Suprapubic skin (tissue), 4 donors: ENCODE measurements around the gene MED25. TPM values are rescaled to one million over a fixed set of nuclear protein-coding genes. Genes with fewer than 3 reads are reported as not detected.
A peak's percentile ranks its signal among the peaks of the same experiment; 100 is the strongest.
"Not testable (repeated sequence)": the region's sequence is repeated elsewhere in the genome, so short reads cannot be mapped to it uniquely, and the experiment has no call there.

Experiments used
- DNase-seq, 2 donors: peaks; one replicate each; pipeline ENCODE4 v3.0.0-alpha.2; 2019; ENCODE audit warnings: low spot score in 2 of 2
- H3K27ac ChIP-seq: fragments of 200-600 bp; sonication (generic); one replicate; pipeline ENCODE4 v1.5.1; 2019
- H3K27me3 ChIP-seq: fragments of 200-600 bp; sonication (generic); one replicate; pipeline ENCODE4 v1.5.1; 2019
- H3K36me3 ChIP-seq: fragments of 200-600 bp; sonication (generic); one replicate; pipeline ENCODE4 v1.5.1; 2019
- H3K4me1 ChIP-seq: fragments of 200-600 bp; sonication (generic); one replicate; pipeline ENCODE4 v1.5.1; 2019
- H3K4me3 ChIP-seq: fragments of 200-600 bp; sonication (generic); one replicate; pipeline ENCODE4 v1.5.1; 2019; ENCODE audit warnings: mild to moderate bottlenecking
- H3K9me3 ChIP-seq: fragments of 200-600 bp; sonication (generic); one replicate; pipeline ENCODE4 v1.5.1; 2019
- EP300 ChIP-seq: sonication (generic); formaldehyde crosslinking; IDR thresholded peaks from one replicate; pipeline ENCODE4 v1.6.1; 2017; ENCODE audit warnings: antibody characterized with exemption
- POLR2A ChIP-seq, 2 donors: fragments of 450-650 bp; IDR thresholded peaks; one replicate each; pipeline ENCODE4 v1.6.1; 2017; ENCODE audit warnings: antibody characterized with exemption in 2 of 2, mild to moderate bottlenecking in 2 of 2, moderate library complexity in 2 of 2
- POLR2AphosphoS5 ChIP-seq, 3 donors: sonication (generic); formaldehyde crosslinking; IDR thresholded peaks; one replicate each; pipeline ENCODE4 v1.6.1; 2017; ENCODE audit warnings: antibody characterized with exemption in 3 of 3
- WGBS: methylation state at CpG from one replicate; pipeline ENCODE4 v1.1.5; 2018; 5-methylcytosine and 5-hydroxymethylcytosine counted together
- total RNA-seq, 4 donors: library from RNA; depleted of rRNA; stranded (reverse); fragments of >200 nt; gene quantifications; one replicate each; pipeline ENCODE4 v1.1.0, GENCODE V29; 2016
- TF ChIP-seq, protein P1 (sequence below), 2 donors: fragments of 200-600 bp in 1 of 2; fragments of 450-650 bp in 1 of 2; sonication (generic) in 1 of 2; IDR thresholded peaks; one replicate each; pipeline ENCODE4 v1.5.1; 2016 to 2019; ENCODE audit warnings: antibody characterized with exemption in 2 of 2, mild to moderate bottlenecking in 1 of 2, moderate library complexity in 1 of 2

The MED25 gene
- total RNA-seq, 4 donors from 2014 or later: 32.2 to 60.3 (median 40.8) TPM

DNA sequence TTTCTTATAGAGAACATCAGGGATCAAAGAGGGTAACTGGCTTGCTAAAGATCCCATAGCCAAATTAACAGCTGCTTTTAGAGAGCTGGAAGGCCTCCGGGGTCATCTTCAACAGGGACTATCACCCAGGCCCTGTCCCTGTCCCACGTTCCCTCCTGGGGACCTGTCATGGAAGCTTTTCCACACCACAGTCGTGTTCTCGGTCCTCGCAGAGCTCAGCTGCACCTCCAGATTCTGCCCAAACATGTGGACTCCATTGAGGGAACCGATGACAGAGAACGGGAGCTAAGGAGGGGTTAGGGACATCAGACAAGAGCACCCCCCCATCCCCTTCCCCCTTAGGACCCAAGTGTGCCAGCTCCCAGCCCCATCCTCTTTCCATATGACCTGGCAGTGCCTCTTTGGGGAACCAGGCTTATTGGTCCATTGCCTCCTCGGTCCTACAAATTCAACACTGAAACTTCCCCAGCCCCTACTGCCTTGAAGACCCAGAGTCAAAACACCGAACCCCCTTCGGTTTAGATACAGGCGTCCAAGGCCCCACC lies 5.6 kb upstream of the MED25 start:
- 34% methylated on average over 11 of the region's 11 CpGs for WGBS
- H3K4me3 ChIP-seq: peak overlapping the region; percentile 71
- no peak for DNase-seq
- H3K36me3 ChIP-seq: no peaks in the 10 kb centered on the region
- H3K4me1 ChIP-seq: peaks cover 43% of the 10 kb centered on the region
- no peak for TF ChIP-seq POLR2A (IDR thresholded peaks at IDR 0.05)
- TF ChIP-seq, protein P1, sequence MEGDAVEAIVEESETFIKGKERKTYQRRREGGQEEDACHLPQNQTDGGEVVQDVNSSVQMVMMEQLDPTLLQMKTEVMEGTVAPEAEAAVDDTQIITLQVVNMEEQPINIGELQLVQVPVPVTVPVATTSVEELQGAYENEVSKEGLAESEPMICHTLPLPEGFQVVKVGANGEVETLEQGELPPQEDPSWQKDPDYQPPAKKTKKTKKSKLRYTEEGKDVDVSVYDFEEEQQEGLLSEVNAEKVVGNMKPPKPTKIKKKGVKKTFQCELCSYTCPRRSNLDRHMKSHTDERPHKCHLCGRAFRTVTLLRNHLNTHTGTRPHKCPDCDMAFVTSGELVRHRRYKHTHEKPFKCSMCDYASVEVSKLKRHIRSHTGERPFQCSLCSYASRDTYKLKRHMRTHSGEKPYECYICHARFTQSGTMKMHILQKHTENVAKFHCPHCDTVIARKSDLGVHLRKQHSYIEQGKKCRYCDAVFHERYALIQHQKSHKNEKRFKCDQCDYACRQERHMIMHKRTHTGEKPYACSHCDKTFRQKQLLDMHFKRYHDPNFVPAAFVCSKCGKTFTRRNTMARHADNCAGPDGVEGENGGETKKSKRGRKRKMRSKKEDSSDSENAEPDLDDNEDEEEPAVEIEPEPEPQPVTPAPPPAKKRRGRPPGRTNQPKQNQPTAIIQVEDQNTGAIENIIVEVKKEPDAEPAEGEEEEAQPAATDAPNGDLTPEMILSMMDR (IDR thresholded peaks at IDR 0.05): no peak
- H3K27ac ChIP-seq: peak overlapping the region; percentile 89
- no peaks in the 10 kb centered on the region for H3K27me3 ChIP-seq
- H3K9me3 ChIP-seq: no peaks in the 10 kb centered on the region

DNA sequence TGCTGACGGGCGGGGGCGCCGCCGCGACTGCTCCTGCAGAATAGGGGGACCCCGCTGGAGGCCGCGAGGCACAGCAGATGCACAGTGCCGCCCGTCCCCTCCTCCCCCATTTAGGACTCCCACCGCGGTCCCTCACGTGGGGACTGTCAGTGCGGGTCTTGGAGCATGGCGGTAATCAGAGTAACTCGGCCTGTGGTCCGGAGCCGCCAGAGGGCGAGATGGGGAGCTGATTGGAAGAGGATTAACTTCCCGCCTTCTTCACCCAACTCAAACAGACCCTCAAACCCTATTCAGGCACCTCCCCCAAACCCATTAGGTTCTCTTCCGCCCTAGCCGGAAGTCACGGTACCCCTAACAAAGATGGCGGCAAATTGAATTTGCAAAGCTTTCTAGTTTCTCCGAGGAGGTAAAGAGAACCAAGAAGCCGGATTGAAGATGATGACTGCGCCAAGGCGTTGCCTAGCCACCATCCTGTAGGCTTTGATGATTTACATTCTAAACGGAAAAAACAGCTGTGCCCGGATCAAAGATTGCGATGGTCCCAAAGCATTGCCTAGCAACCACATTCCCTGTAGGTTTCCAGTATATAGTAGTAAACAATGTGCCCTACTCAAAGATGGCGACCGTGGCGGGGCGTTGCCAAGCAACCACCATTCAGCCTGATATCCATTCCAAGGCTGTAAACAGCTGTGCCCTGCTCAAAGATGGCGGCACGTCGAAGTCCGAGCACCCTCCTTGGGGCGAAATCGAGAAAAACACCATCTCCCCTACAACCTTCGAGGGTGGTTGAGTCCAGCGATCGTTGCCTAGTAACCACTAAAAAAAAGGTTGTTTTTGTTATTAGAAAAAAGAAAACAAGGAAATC lies 4.9 kb upstream of the MED25 start, which contains the start of gene FUZ:
TSS of gene FUZ (minus strand) at position 296 of the 865 bp plus-strand sequence. CDS start at position 110, 186 bp downstream.
- H3K36me3 ChIP-seq: no peaks in the 10 kb centered on the region
- peak; percentile 99 for DNase-seq
- no peaks in the 10 kb centered on the region for H3K27me3 ChIP-seq
- no peaks in the 10 kb centered on the region for H3K9me3 ChIP-seq
- H3K4me3 ChIP-seq: peak within 1 kb of the TSS; percentile 71
- peaks cover 41% of the 10 kb centered on the region for H3K4me1 ChIP-seq
- 0% methylated on average over 19 of the region's 45 CpGs for WGBS
- peak within 1 kb of the TSS; percentile 89 for H3K27ac ChIP-seq
- TF ChIP-seq EP300: no peak
- peak in 1 of 3 donors; percentile 95 for TF ChIP-seq POLR2AphosphoS5 (IDR thresholded peaks at IDR 0.05)
- no peak for TF ChIP-seq POLR2A (IDR thresholded peaks at IDR 0.05)
- TF ChIP-seq, protein P1 (IDR thresholded peaks at IDR 0.05): peak; percentile 20 to 23

DNA sequence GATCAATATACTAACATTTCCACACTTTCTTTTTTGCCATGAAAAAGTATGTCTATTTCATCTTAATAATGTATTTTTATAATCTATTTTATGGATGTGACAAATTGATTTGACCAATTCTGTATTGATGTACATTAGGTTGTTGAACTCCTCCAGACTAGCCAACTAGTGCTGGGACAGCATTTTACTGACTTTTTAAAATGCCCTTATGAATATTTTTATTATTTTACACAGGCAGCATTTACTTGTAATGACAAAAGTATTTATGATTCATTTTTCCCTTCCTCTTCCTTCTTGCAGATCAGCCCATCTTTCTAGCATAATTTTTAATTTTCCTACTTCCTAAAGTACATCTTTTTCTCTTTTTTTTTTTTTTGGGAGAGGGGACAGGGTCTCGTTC lies 4.1 kb upstream of the MED25 start:
- no peaks in the 10 kb centered on the region for H3K9me3 ChIP-seq
- no peaks in the 10 kb centered on the region for H3K36me3 ChIP-seq
- peak overlapping the region; percentile 71 for H3K4me3 ChIP-seq
- no peak for DNase-seq
- 60% methylated on average over 1 of the region's 1 CpG for WGBS
- TF ChIP-seq, protein P1 (IDR thresholded peaks at IDR 0.05): no peak
- no peak for TF ChIP-seq EP300
- no peak for TF ChIP-seq POLR2AphosphoS5 (IDR thresholded peaks at IDR 0.05)
- TF ChIP-seq POLR2A (IDR thresholded peaks at IDR 0.05): no peak
- peak overlapping the region; percentile 89 for H3K27ac ChIP-seq
- H3K27me3 ChIP-seq: no peaks in the 10 kb centered on the region
- H3K4me1 ChIP-seq: peaks cover 39% of the 10 kb centered on the region

DNA sequence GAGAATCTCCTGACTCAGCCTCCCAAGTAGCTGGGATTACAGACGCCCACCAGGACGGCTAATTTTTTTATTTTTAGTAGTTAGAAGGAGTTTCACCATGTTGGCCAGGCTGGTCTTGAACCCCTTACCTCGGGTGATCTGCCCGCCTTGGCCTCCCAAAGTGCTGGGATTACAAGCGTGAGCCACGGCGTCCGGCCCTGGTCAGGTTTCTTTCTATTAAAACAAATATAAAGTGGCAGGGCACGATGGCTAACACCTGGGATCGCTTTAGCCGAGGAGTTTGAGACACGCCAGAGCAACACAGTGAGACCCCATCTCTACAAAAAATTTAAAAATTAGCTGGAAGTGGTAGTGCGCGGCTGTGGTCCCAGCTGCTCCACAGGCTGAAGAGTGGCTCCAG lies 1.5 kb upstream of the MED25 start:
- DNase-seq: peak in 1 of 2 donors; percentile 68
- Histone ChIP-seq H3K27me3 (no peaks in the 10 kb centered on the region), H3K9me3 (no peaks in the 10 kb centered on the region), H3K4me3 (no peak overlapping the region), H3K36me3 (peaks cover 5% of the 10 kb centered on the region), H3K4me1 (peaks cover 38% of the 10 kb centered on the region), H3K27ac (peak overlapping the region; percentile 95)
- TF ChIP-seq, protein P1 (IDR thresholded peaks at IDR 0.05): no peak
- TF ChIP-seq EP300 (no peak), POLR2AphosphoS5 (IDR thresholded peaks at IDR 0.05) (no peak), POLR2A (IDR thresholded peaks at IDR 0.05) (no peak)
- 90% methylated on average over 14 of the region's 14 CpGs for WGBS

DNA sequence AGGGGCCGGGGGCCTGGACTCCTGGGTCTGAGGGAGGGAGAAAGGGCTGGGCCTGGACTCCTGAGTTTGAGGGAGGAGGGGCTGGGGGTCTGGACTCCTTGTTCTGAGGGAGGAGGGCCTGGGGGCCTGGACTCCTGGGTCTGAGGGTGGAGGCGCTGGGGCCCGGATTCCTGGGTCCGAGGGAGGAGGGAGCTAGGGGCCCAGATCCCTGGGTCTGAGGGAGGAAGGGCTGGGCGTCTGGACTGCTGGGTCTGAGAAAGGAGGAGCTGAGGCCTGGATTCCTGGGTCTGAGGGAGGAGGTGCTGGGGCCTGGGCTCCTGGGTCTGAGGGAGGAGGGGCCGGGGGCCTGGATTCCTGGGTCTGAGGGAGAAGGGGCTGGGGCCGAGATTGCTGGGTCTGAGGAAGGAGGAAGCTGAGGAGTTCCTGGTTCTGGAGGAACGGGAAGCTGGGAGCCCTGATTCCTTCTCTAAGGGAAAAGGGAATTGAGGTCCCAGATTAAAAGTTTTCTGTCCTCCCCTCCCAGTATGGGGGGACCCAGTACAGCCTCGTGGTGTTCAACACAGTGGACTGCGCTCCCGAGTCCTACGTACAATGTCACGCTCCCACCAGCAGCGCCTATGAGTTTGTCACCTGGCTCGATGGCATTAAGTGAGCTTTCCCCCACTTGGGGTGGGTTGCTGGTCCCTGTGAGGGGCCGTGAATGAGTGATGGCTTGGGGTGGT lies 721 bp downstream of the MED25 start:
- peak overlapping the region; percentile 70 for H3K4me3 ChIP-seq
- DNase-seq: peak in 1 of 2 donors; percentile 79
- H3K27me3 ChIP-seq: no peaks in the 10 kb centered on the region
- 16% methylated on average over 7 of the region's 16 CpGs for WGBS
- H3K27ac ChIP-seq: peak overlapping the region; percentile 95
- peaks cover 26% of the 10 kb centered on the region for H3K4me1 ChIP-seq
- H3K9me3 ChIP-seq: no peaks in the 10 kb centered on the region
- H3K36me3 ChIP-seq: peaks cover 16% of the 10 kb centered on the region
- TF ChIP-seq POLR2A (IDR thresholded peaks at IDR 0.05): no peak
- TF ChIP-seq, protein P1 (IDR thresholded peaks at IDR 0.05): no peak
- TF ChIP-seq POLR2AphosphoS5 (IDR thresholded peaks at IDR 0.05): no peak
- TF ChIP-seq EP300: no peak

DNA sequence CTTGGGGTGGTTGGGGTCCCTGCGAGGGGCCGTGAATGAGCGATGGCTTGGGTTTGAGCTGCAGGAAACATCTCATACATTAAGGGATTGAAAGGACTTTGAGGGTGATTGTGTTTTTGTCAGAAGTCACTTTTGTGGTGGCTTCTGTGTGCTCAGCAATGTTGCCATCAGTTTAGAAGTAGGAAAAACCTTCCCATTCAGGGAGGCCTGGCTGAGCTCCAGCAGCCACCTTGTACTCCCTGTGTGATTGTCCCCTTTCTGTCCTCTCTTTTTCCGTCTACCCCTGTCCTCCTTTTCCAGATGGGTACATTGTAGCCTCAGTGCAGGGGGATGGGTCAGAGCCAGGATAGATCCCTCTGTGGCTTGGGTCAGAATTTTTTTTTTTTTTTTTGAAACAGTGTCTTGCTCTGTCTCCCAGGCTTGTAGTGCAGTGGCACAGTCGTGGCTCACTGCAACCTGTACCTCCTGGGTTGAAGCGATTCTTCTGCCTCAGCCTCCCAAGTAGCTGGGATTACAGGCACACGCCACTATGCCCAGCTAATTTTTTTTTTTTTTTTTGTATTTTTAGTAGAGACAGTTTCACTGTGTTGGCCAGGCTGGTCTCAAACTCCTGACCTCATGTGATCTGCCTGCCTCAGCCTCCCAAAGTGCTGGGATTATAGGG lies 1.5 kb downstream of the MED25 start:
- peaks cover 23% of the 10 kb centered on the region for H3K36me3 ChIP-seq
- WGBS: 86% methylated on average over 7 of the region's 7 CpGs
- H3K4me1 ChIP-seq: peaks cover 23% of the 10 kb centered on the region
- DNase-seq, H3K27ac ChIP-seq, H3K27me3 ChIP-seq, H3K9me3 ChIP-seq: not testable (repeated sequence)
- peak overlapping the region; percentile 70 for H3K4me3 ChIP-seq
